Measurements from ENCODE around the gene PLA2G12A. TPM values are rescaled to one million over a fixed set of nuclear protein-coding genes. Genes with fewer than 3 reads are reported as not detected.

The PLA2G12A gene
- total RNA-seq, 1 experiment from 2014 or later: 36.3 TPM

GRCh38 chr4:109673303-109673702 lies 56.6 kb downstream of the PLA2G12A start:
- no peaks in the 10 kb centered on the region for H4K20me1 ChIP-seq (ENCODE audit: insufficient read depth)
- no peaks in the 10 kb centered on the region for H3K79me2 ChIP-seq (ENCODE audit: low read depth)
- no peak overlapping the region for H3K4me2 ChIP-seq
- BruUV-seq (replicated peaks): no TSS peak
- TF ChIP-seq CTCF (conservative IDR thresholded peaks at IDR 0.05) (no peak), EZH2 (IDR thresholded peaks at IDR 0.05; ENCODE audit: low read depth) (no peak)
- H2AFZ ChIP-seq: no peak overlapping the region
- CTCF ChIA-PET: no interaction called here
- H3F3A ChIP-seq (ENCODE audit: insufficient read depth, low read depth): no peaks in the 10 kb centered on the region
- no peaks in the 10 kb centered on the region for H3K36me3 ChIP-seq (ENCODE audit: low read depth)
- no peaks in the 10 kb centered on the region for H3K9me2 ChIP-seq (ENCODE audit: insufficient read depth)
- no peak for DNase-seq
- no peak overlapping the region for H3K27ac ChIP-seq
- no peaks in the 10 kb centered on the region for H3K4me1 ChIP-seq (replicated peaks; ENCODE audit: insufficient read depth)
- H3K9me3 ChIP-seq (ENCODE audit: insufficient read depth, low read depth): no peaks in the 10 kb centered on the region
- intact Hi-C loops (cut with micrococcal nuclease; ENCODE audit: unreplicated experiment): no loop called here
- no peaks in the 10 kb centered on the region for H3K27me3 ChIP-seq (ENCODE audit: insufficient read depth, low read depth)
- H3K4me3 ChIP-seq: no peak overlapping the region
- POLR2A ChIA-PET (ENCODE audit: unreplicated experiment): no interaction called here

GRCh38 chr4:109672169-109672930 lies 57.5 kb downstream of the PLA2G12A start:
- CTCF ChIA-PET: no interaction called here
- POLR2A ChIA-PET (ENCODE audit: unreplicated experiment): no interaction called here
- H3K27me3 ChIP-seq (ENCODE audit: insufficient read depth, low read depth): no peaks in the 10 kb centered on the region
- TF ChIP-seq EZH2 (IDR thresholded peaks at IDR 0.05; ENCODE audit: low read depth): no peak
- no TSS peak for BruUV-seq (replicated peaks)
- H3K79me2 ChIP-seq (ENCODE audit: low read depth): no peaks in the 10 kb centered on the region
- H3K4me1 ChIP-seq (replicated peaks; ENCODE audit: insufficient read depth): no peaks in the 10 kb centered on the region
- intact Hi-C loops (cut with micrococcal nuclease; ENCODE audit: unreplicated experiment): no loop called here
- no peaks in the 10 kb centered on the region for H3K9me2 ChIP-seq (ENCODE audit: insufficient read depth)
- H4K20me1 ChIP-seq (ENCODE audit: insufficient read depth): no peaks in the 10 kb centered on the region
- H3K9me3 ChIP-seq (ENCODE audit: insufficient read depth, low read depth): no peaks in the 10 kb centered on the region
- no peaks in the 10 kb centered on the region for H3K36me3 ChIP-seq (ENCODE audit: low read depth)
- H3K27ac ChIP-seq: no peak overlapping the region
- no peak overlapping the region for H2AFZ ChIP-seq
- no peak for DNase-seq
- no peak overlapping the region for H3K4me2 ChIP-seq
- no peak overlapping the region for H3K4me3 ChIP-seq
- H3F3A ChIP-seq (ENCODE audit: insufficient read depth, low read depth): no peaks in the 10 kb centered on the region

- no peak overlapping the region for H3K27ac ChIP-seq
- no peaks in the 10 kb centered on the region for H3K27me3 ChIP-seq (ENCODE audit: insufficient read depth, low read depth)
- POLR2A ChIA-PET (ENCODE audit: unreplicated experiment): no interaction called here
- H3K79me2 ChIP-seq (ENCODE audit: low read depth): no peaks in the 10 kb centered on the region
- intact Hi-C loops (cut with micrococcal nuclease; ENCODE audit: unreplicated experiment): no loop called here
- H2AFZ ChIP-seq: no peak overlapping the region
- H3K9me2 ChIP-seq (ENCODE audit: insufficient read depth): no peaks in the 10 kb centered on the region
- no TSS peak for BruUV-seq (replicated peaks)
- no peaks in the 10 kb centered on the region for H3K9me3 ChIP-seq (ENCODE audit: insufficient read depth, low read depth)
- CTCF ChIA-PET: no interaction called here
- no peaks in the 10 kb centered on the region for H3K36me3 ChIP-seq (ENCODE audit: low read depth)
- no peaks in the 10 kb centered on the region for H4K20me1 ChIP-seq (ENCODE audit: insufficient read depth)
- H3F3A ChIP-seq (ENCODE audit: insufficient read depth, low read depth): no peaks in the 10 kb centered on the region
- H3K4me1 ChIP-seq (replicated peaks; ENCODE audit: insufficient read depth): no peaks in the 10 kb centered on the region
- DNase-seq: no peak
- H3K4me3 ChIP-seq: no peak overlapping the region
- TF ChIP-seq EZH2 (IDR thresholded peaks at IDR 0.05; ENCODE audit: low read depth): no peak
- no peak for TF ChIP-seq CTCF (conservative IDR thresholded peaks at IDR 0.05)
- H3K4me2 ChIP-seq: no peak overlapping the region
Measured at GRCh38 chr4:109671350-109671749, 58.5 kb downstream of the PLA2G12A start.
